NCI-H774 (cell line): ENCODE results near the gene GALNT2.

ENCODE experiments used
- DNase-seq: peaks from one replicate; lab custom pipeline; 2025; lab: John Stamatoyannopoulos, UW

GALNT2 gene

DNA sequence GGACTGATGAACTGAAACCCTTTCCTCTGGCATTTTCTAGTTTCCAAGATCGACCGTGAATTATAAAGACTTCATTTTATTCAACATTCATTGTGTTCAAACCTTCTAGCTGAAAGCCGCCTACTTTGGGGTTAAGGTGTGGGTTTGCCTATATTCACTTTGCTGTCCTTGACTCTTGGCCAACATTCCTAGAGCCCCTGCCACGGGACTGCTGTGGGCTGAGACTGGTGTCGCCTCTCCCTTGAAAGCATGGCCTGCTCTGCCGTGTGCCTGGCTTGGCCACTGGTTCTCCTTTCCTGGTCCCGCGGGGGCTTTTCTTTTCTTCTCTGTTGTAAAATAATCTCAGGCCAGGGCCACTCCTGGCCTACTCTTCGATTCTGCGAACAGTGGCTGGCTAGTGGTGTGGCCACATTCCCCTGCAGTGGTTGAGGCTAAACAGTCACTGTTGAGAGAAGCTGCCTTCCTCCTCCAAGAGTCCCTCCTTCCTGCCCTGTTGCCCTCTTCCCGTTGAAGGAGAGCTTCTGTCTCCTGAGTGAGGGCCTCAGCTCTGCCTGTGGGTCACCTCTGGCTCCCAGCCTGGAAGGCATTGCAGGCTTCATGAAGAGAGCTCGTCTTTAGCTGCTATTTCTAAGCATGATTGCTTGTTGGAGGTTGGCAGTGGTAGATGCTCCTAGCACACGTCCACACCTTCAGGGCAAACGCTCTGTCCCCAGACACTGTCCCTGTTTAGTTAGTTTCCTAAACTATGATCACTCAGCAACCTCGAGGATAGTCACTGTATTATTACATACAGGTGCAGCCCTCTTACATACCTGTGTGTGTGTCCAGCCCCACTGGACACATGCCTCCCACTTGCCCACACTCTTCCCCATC, 80.5 kb downstream of the GALNT2 start:
- no peak for DNase-seq

DNA sequence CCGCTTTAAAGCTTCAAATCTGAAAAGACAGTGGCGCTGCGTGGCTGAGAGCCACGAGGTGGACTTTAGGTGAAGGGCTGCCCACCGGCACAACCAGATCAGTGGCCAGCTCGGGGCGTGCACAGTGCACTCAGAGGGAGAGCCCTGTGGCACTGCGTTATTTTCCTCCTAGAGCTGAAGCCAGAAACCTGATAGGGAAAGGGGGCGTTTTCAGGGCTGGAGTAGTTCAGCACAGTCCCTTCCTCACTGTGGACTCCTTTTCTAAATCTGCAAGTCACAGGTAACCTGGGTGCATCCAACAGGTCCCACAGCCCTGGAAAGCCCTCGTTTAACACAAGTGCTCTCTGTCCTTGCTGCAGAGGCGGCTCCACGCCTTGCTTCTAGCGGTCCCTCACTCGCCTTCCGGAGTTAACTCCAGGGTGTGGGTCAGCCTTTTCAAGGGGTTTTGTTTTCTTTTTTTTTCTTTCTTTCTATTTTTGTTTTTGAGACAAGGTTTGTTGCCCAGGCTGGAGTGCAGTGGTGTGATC, 81.2 kb downstream of the GALNT2 start:
- DNase-seq = no peak

DNA sequence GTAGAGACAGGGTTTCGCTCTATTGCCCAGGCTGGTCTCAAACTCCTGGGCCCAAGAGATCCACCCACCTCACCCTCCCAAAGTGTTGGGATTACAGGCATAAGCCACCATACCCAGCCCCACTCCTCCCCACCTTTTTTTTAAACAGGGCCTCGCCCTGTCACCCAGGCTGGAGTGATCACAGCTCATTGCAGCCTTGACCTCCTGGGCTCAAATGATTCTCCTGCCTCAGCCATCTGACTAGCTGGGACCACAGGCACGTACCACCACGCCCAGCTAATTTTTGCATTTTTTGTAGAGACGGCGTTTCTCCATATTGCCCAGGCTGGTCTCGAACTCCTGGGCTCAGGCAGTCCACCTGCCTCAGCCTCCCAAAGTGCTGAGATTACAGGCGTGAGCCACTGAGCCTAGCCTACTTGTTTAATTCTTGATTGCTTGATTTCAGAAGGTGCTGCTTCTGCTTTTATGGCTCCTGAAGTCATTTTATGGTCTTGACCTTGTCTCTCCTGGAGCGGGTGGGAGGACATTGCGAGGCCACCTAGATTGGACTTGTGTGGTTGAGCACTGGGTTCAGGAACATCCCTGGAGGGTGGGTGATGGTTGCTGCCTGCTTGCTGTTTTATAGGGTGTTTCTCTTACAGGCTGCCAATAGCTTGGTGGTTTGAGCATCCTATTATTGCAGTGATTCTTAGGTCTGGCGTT, 81.9 kb downstream of the GALNT2 start:
- no peak for DNase-seq

DNA sequence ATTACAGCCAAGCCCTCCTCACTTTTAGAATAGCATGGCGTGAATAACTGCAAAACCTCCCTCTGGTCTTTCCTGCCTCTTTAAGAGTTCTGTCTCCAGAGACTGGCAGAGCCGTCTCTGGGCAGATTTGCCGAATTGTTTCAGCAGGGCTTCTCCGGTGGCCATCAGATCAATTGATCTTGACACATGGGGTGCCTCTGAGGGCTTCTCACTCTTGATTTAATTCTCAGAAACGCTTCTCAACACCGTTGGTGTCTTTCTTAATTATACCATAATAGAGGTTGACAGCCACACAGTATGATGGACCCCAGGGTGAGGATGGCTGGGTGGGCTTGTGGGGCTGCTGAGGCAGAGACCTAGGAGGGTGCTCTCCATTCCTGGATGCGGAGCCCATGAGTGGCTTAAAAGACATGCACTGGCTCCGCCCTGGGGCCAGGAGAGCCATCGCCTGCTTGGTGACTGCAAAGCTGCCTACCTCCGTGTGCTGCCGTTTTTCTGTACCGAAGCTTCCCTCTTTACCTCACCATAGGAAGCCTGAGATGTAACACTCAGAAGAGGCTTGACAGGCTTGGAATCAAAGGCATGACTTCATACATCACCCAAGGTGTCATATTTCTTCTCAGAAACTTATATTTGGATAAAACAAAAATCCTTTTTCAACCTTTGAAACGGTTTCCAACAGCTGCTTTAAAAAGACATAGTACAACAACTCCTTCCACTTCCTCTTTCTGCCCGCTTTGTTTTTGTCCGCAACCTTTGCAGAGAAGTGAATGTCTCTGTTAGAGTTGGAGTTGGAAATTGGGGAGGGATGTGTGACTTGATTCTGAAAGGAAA, 82.9 kb downstream of the GALNT2 start:
- no peak for DNase-seq

DNA sequence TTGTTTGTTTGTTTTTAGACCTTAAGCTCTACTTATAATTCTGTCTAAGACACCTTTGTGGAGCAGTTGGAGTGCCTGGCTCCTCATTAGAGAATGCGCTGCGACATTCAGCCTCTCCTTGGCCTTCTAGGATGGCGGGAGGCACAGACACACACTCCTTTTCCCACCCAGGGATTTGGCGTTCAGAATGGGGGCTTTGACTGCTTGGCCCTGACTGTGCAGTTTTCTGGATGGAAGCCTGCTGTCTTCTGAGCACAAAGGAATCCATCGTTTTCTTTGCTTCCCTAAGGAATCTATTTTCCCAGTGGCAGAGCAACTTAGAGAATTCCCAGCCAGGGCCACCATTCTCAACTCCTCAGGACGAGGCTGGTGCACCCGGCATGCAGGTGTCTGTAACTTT, 83.6 kb downstream of the GALNT2 start:
- no peak for DNase-seq

DNA sequence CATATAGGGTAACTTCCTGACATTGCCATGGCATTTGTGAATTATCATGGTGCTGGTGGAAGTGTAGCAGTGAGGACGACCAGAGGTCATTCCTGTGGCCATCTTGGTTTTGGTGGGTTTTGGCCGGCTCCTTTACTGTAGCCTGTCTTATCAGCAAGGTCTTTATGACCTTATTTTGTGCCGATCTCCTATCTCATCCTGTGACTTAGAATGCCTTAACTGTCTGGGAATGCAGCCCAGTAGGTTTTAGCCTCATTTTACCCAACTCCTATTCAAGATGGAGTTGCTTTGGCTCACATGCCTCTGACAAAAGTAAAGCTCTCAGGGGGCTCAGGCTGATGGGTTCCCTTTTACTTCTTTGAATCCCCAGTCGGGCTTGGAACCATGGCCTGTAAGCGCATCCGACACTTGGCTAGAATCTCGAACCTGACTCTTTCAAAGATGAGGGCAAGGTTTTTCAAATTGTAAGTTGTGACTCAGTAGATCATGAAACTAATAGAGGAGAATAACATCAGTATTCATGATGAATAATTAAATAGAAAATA, 85.0 kb downstream of the GALNT2 start:
- DNase-seq = no peak

DNA sequence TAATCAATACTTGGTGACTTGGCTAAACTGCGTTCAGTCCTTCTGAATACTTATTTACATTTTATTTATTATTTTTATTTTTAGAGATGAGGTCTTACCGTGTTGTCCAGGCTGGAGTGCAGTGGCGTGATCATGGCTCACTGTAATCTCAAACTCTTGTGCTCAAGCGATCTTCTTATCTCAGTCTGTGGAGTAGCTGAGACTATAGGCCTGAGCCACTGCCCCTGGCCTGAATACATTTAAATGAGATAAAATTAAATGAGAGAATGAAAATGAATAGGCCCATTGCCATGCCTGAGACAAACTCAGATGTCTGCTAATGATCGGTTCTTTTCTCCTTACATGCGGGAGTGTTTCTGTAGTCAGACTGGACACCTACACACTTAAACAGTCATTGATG, 86.0 kb downstream of the GALNT2 start:
- no peak for DNase-seq

DNA sequence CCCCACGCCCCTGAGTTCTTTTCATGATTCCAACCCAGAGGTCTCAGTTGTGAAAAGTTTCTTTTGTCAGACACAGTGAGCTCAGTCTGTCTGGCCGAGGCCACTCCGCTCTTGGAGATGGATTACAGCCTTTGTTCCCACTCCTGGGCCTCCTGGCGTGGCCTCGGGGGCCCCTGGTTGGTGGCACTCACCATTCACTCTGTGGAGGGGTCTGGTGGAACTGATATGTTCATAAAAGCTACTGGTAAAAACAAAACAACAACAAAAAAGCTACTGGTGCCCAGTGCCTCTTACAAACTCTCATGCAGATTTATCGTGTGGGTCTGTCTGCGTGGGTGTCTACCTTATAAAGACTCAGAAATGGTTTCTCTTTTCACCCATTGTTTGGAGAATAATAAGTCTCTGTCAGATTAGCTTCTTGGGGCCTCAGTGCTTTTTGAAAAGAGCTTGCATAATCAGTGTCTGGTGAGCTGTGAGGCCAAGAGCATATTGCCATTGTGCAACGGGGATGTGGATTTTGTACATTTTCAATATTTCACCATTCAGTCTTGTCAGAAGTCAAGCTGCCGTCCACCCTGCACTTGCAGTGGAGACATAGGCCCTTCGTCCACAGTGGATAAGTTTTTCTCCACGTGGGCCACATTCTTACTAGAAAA, 86.7 kb downstream of the GALNT2 start:
- no peak for DNase-seq

DNA sequence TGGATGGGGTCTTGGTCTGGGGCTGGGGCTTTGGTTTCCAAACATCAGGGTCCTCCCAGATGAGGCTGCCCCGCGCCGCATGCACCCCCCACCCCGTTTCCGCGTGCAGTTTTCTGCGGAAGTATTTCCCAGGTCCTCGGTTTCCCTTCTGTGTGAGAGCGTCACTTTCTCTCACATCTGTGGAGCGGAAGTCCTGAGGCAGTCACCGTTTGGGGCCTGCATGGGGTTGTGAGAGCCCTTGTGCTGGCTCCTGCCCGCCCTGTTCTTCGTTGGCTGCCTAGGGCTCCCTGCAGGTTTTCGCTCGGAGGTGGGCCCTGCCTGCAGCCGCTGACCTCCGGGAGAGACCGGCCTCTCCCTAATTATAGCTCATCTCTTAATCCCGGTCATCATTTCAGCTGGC, 88.0 kb downstream of the GALNT2 start:
- DNase-seq = no peak

DNA sequence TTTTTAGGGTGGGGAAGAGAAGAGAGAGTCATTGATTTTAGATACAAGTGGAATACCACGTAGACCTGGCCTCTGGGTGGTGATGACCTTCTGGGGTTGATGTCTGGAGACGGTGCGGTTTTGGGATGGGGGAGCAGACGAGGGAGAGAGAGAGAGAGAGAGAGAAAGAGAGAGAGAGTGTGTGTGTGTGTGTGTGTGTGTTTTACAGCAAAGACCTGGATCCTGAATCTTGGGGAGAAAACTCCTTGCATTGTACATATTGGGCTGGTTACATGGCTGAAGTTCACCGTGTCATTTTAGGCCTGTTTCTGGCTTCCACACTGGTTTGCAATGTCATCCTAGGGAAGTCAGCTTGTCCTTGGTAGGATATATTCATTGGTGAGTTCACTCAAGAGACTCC, 89.0 kb downstream of the GALNT2 start:
- DNase-seq = no peak

DNA sequence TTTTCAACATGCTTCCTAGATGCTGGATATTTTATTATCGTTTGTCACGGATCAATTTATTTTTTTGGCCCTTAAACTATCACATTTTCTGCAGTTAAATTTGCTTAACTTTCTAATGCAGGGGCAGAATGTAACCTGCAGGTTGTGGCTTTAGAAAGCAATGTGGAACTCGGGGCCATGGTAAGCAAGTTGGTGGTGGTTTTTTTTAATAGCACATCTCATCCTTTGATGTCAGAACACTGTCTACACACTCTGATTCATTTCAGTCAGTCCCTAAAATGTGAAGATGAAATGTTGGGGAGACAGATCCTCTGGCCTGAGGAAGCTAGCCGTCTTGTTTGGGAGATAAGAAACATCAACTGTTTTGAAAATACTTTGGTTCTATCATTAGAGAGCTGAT, 89.5 kb downstream of the GALNT2 start:
- DNase-seq = no peak

DNA sequence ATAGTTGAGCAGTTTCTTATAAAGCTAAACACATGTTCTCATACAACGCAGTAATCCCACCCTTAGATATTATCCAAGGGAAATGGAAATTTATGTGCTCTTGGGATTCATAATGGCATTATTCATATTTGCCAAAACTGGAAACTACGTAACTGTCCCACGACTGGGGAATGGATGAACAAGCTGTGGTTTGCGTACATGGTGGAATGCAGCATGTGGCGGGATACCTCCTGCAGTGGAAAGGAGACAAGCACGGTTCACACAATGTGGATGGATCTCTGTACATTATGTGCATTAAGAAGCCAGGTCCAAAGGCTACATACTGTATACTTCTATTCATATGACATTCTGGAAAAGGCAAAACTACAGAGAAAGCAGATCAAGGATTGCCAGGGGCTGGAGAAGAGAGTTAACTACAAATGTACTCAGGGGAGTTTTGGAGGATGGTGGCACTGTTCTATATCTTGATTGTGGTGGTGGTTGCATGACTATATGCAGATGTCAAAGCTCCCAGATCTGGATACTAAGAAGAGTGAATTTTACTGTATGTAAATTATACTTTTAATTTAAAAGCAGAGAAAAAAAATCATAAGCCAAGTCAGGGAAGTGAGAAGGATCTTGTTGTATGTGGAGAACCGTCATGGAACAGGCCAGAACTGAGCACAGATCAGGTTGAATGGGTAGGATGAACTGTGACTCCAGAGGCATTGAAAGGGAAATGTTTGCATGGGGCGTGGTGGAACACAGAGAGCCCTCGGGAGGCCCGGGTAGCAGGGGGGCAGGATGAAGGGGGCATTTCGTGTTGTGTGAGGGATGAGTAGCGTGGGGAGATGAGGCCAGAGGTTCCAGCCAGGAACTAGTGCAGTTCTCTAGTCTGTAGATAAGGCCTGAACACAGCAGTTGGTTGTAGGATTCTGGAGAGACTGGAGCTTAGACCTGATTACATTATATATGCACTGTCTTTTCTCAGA, 90.7 kb downstream of the GALNT2 start:
- DNase-seq = peak; percentile 23

DNA sequence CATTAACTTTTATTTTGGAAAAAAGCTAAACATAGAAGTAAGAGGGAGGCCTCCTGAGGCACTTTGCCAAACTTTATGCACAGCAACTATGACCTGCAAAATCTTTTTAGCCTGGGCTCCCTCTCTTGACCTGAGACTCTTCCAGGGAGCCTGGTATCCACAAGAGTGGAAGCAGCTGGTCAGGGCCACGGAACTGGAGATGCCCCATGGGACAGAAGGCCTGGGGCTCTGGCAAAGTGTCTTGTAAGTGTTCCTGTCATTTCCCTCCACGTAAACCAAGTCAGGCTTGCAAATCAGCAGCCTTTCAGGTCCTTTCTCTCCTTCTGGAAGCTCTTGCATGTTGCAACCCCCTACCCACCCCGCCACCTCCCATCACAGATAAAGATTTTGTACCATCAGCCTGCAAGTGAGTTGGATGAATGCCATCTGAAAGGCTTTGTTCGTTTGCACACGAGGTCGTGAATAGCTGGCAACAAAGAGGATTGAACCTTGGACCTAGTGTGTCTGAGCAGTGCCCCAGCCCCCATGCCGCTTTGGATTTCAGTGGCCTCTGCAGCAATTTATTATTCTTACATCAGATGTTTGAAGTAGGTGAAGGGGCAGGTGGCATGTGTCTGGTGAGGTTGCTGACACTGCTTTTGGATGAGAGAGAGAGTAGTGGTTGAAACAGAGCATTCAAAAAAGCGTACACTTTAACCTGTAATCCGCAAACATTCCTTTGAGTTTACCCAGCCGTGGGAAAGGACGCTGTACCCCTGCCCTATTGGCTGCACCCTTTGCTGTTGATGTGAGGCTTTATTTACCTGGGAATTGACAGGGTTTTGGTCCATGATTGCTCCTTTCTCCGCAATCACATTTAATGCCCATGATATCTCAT, 91.6 kb downstream of the GALNT2 start:
- DNase-seq = peak; percentile 87

DNA sequence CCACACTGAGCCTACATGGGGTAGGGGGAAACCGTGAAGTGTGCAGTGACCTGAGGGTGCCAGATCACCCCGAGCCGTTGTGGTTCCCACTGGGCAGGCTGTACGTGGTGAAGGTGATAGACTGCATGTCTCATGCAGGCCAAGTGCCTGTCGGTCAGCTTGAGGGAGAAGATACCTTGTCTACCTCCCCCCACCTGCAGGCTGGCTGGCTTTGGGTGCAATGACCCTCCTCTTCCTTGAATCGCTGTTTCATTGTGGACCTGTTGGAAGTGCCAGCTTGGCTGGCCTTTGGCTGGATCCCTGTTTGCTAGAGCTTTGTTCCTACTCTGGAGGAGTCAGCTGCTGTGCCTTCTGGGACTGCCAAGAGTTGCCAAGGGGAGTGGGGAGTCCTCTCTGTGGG, 92.5 kb downstream of the GALNT2 start:
- DNase-seq = no peak

DNA sequence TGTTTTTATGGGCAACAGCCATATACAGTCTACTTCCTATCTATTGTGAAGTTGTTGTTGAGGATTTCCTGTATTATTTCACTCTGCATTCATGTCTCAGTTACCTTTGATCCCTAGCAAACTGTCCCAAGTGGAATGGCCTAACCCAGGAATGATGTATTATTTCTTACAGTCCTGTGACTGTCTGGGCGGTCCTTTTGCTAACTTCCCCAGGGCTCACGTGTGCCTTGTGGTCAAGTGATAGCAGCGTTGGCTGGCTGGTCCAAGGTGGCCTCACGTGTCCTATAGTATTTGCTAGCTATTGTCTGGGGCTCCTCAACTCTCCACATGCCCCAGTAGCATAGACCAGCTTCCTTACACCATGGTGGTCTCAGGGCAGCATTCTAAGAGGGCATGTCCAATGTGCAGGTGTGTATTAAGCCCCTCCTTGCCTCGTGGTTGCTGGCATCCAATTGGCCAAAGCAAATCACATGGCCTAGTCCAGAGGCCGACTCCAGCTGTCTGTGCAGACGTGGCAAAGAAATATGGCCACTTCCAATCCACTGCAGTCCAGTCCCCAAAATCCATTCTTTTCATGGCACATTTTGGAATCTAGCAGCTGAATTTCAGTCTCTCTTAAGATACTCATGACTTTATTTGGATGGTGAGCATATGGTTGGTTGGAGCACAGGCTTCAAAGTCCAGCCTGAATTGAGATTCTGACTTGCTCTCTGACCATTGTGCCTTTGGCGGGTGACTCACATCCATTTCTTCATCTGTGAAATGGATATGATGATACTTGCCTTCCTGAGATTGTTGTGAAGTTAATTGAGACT, 94.1 kb downstream of the GALNT2 start:
- DNase-seq = no peak

DNA sequence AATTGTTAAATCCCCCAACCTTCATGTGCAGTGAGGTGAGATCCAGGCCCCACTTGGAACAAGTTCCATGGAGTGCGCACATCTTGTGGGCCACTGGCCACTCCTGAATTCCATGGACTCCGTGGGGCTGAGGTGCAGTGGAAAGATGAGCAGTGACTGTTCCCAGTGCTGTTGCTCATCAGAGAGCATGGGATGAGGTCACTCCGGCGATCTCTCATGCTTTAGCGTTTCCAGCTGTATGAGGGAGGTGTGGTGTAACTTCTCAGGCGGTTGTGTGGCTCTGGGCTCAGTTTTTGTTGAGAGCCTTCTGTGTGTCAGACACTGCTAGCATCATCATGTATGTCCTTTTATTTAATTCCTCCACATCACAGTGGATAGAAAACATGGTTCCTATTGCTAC, 96.2 kb downstream of the GALNT2 start:
- DNase-seq = no peak

DNA sequence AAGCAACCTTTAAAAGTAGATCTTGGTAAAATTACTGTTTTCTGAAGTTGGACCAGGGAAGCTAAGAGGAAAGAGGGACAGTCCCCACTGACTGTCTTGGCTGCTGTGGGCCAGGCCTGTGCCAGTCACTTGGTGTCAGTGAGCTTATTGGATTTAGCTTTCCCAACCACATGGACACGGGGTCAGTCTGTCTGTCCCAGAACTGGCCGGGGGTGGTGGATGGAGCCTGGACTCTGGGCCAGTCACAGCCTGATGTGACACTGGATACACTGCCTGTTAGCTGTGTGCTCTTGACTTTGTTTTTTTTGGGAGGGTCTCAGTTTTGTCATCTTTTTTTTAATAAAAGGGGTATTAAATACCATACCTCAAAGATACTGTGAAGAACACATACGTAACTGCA, 96.7 kb downstream of the GALNT2 start:
- DNase-seq = no peak

DNA sequence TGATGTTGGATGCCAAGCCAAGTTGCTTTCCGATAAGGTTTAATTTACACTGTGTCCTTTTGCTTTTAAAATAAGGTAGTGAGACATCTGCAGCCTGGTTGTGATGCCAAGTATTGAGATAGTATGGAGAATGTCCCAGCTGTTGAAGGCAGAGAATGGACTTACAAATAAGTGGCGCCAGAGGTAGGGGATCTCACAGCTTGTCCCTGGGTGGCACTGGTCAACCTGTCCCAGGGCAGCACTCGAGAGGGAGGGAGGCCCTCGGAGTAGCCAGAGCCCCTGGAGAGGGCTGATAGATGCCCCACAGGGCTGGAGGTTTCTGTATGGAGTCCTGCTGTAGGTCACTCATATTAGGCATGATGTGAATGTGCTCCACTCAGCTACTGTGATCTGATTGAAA, 98.5 kb downstream of the GALNT2 start:
- no peak for DNase-seq
